WTC11 (cell line): Measurements from ENCODE around the gene PARD3B. TPM values are rescaled to one million over a fixed set of nuclear protein-coding genes. Genes with fewer than 3 reads are reported as not detected.

Experiments used
- ATAC-seq: fragments of 200-7000 bp; cut with Tn5 transposase; 2 replicates; pipeline ENCODE4 v1.10.0; 2021; ENCODE audit warnings: mild to moderate bottlenecking, moderate library complexity
- CTCF ChIA-PET: fragments of 300-600 bp; sonication (Branson Sonifier 250); formaldehyde crosslinking; loops from one replicate; lab custom pipeline; 2021; ENCODE audit warnings: antibody characterized with exemption; lab: Charles Lee
- POLR2A ChIA-PET: fragments of 350-600 bp; sonication (Branson Sonifier 250); formaldehyde crosslinking; loops from one replicate; lab custom pipeline; 2021; ENCODE audit warnings: antibody characterized with exemption; lab: Charles Lee
- DNase-seq: peaks from one replicate; pipeline ENCODE4 v3.0.0; 2021; ENCODE audit warnings: low spot score
- H3K27ac Mint-ChIP-seq: 2 replicates; pipeline ENCODE4 v1.8.0; 2021; ENCODE audit warnings: mixed read lengths
- H3K27me3 Mint-ChIP-seq: 2 replicates; pipeline ENCODE4 v1.8.0; 2021; ENCODE audit warnings: low read depth, mild to moderate bottlenecking, moderate library complexity, mixed read lengths
- H3K36me3 Mint-ChIP-seq: 2 replicates; pipeline ENCODE4 v1.8.0; 2021; ENCODE audit warnings: mixed read lengths
- H3K4me1 Mint-ChIP-seq: 2 replicates; pipeline ENCODE4 v1.8.0; 2022; ENCODE audit warnings: mixed read lengths
- H3K4me3 Mint-ChIP-seq: 2 replicates; pipeline ENCODE4 v1.8.0; 2021; ENCODE audit warnings: mild to moderate bottlenecking, moderate library complexity, mixed read lengths
- H3K9me3 Mint-ChIP-seq: 2 replicates; pipeline ENCODE4 v1.8.0; 2021; ENCODE audit warnings: mixed read lengths
- ATF1 ChIP-seq: sonication (generic); formaldehyde crosslinking; IDR thresholded peaks from 2 replicates; pipeline ENCODE4 v1.8.1; 2023; ENCODE audit warnings: mild to moderate bottlenecking, moderate library complexity, missing genetic modification reagents
- CREB1 ChIP-seq: sonication (generic); formaldehyde crosslinking; IDR thresholded peaks from 2 replicates; pipeline ENCODE4 v1.8.0; 2023; ENCODE audit warnings: mild to moderate bottlenecking, missing genetic modification reagents
- CREM ChIP-seq: sonication (generic); formaldehyde crosslinking; IDR thresholded peaks from 2 replicates; pipeline ENCODE4 v1.8.1; 2022; ENCODE audit warnings: mild to moderate bottlenecking, missing genetic modification reagents, moderate library complexity
- ELF4 ChIP-seq: sonication (generic); formaldehyde crosslinking; IDR thresholded peaks from 2 replicates; pipeline ENCODE4 v1.8.1; 2022; ENCODE audit warnings: low read depth, mild to moderate bottlenecking, moderate library complexity, missing genetic modification reagents
- EMX1 ChIP-seq: fragments of 250-450 bp; sonication (Bioruptor Pico); IDR thresholded peaks from 2 replicates; pipeline ENCODE4 v1.8.0; 2021; ENCODE audit warnings: mild to moderate bottlenecking
- KAT7 ChIP-seq: sonication (generic); formaldehyde crosslinking; IDR thresholded peaks from 2 replicates; pipeline ENCODE4 v1.8.1; 2023; ENCODE audit warnings: missing genetic modification reagents, mild to moderate bottlenecking, borderline replicate concordance
- NFATC4 ChIP-seq: fragments of 250-450 bp; sonication (Bioruptor Pico); IDR thresholded peaks from 2 replicates; pipeline ENCODE4 v1.9.0; 2021; ENCODE audit warnings: mild to moderate bottlenecking
- OVOL2 ChIP-seq: fragments of 250-450 bp; sonication (Bioruptor Pico); IDR thresholded peaks from 2 replicates; pipeline ENCODE4 v1.9.0; 2021; ENCODE audit warnings: mild to moderate bottlenecking, borderline replicate concordance
- RELA ChIP-seq: sonication (generic); formaldehyde crosslinking; IDR thresholded peaks from 2 replicates; pipeline ENCODE4 v1.8.1; 2022; ENCODE audit warnings: missing genetic modification reagents, mild to moderate bottlenecking, borderline replicate concordance
- SMAD3 ChIP-seq: sonication (generic); formaldehyde crosslinking; IDR thresholded peaks from 2 replicates; pipeline ENCODE4 v1.8.0; 2022; ENCODE audit warnings: missing genetic modification reagents, mild to moderate bottlenecking, borderline replicate concordance
- TCF7 ChIP-seq: sonication (generic); formaldehyde crosslinking; IDR thresholded peaks from 2 replicates; pipeline ENCODE4 v1.8.0; 2022; ENCODE audit warnings: mild to moderate bottlenecking, low read depth, missing genetic modification reagents, moderate library complexity
- TP53 ChIP-seq: sonication (generic); formaldehyde crosslinking; IDR thresholded peaks from 2 replicates; pipeline ENCODE4 v1.8.1; 2023; ENCODE audit warnings: mild to moderate bottlenecking, missing genetic modification reagents
- ZBTB21 ChIP-seq: sonication (generic); formaldehyde crosslinking; IDR thresholded peaks from 2 replicates; pipeline ENCODE4 v1.8.1; 2023; ENCODE audit warnings: mild to moderate bottlenecking, missing genetic modification reagents, borderline replicate concordance
- ZNF219 ChIP-seq: sonication (generic); formaldehyde crosslinking; IDR thresholded peaks from 2 replicates; pipeline ENCODE4 v1.8.0; 2023; ENCODE audit warnings: missing genetic modification reagents, mild to moderate bottlenecking, borderline replicate concordance
- ZNF671 ChIP-seq: fragments of 250-450 bp; sonication (Bioruptor Pico); IDR thresholded peaks from 2 replicates; pipeline ENCODE4 v1.8.0; 2021; ENCODE audit warnings: mild to moderate bottlenecking
- total RNA-seq: library from RNA; stranded (reverse); gene quantifications from 3 replicates; pipeline ENCODE4 v1.2.3, GENCODE V29; 2021
- TF ChIP-seq, protein P1 (sequence below): sonication (generic); formaldehyde crosslinking; IDR thresholded peaks from 2 replicates; pipeline ENCODE4 v1.8.0; 2023; ENCODE audit warnings: missing genetic modification reagents
- TF ChIP-seq, protein P2 (sequence below): sonication (generic); formaldehyde crosslinking; IDR thresholded peaks from 2 replicates; pipeline ENCODE4 v1.8.1; 2023; ENCODE audit warnings: mild to moderate bottlenecking, missing genetic modification reagents, moderate library complexity
- TF ChIP-seq, protein P3 (sequence below): fragments of 250-450 bp; sonication (Bioruptor Pico); IDR thresholded peaks from 2 replicates; pipeline ENCODE4 v1.9.0; 2021; ENCODE audit warnings: mild to moderate bottlenecking, borderline replicate concordance
- TF ChIP-seq, protein P4 (sequence below): sonication (generic); formaldehyde crosslinking; IDR thresholded peaks from 2 replicates; pipeline ENCODE4 v1.8.1; 2022; ENCODE audit warnings: low read depth, missing genetic modification reagents, borderline replicate concordance
- TF ChIP-seq, protein P5 (sequence below): fragments of 250-450 bp; sonication (Bioruptor Pico); IDR thresholded peaks from 2 replicates; pipeline ENCODE4 v1.9.0; 2021; ENCODE audit warnings: moderate library complexity, mild to moderate bottlenecking, inconsistent platforms, borderline replicate concordance
- TF ChIP-seq, protein P6 (sequence below): sonication (generic); formaldehyde crosslinking; IDR thresholded peaks from 2 replicates; pipeline ENCODE4 v1.8.0; 2023; ENCODE audit warnings: missing genetic modification reagents, mild to moderate bottlenecking, borderline replicate concordance

Gene PARD3B
- total RNA-seq, 1 experiment from 2014 or later = 5.6 TPM

DNA sequence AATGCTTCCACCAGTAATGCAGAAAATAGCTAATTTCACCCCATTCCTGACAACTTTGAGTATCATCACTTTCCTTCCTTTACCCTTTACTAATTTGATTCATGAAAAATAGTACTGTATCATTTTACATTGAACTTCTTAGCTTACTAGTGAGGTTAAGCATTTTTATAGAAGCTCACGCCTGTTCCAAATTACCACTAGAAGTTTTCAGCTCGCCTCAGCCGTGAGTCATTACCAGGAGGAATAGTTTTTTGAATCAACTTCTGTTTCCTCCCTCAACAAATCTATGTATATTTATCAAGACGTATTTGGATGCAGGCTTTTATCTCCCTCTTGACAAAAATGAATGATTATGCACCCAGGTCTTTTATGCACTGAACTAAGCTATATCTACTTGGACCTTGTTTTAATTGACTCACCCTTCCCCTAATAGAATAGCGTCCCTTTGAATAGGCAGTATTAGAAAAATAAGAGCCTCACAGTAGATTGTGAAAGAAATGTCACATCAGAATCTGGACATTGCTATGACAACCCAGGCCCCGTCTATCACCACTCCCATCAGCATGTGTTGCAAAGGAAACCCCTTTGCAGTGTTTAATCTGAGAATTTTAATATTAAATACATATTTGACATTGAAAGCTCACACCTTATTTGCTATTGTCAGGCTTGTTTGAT is 929.6 kb downstream of the PARD3B start:
- Mint-ChIP-seq H3K4me1 (peaks cover 33% of the 10 kb centered on the region), H3K4me3 (no peak overlapping the region), H3K27me3 (peaks cover 1% of the 10 kb centered on the region), H3K9me3 (peaks cover 9% of the 10 kb centered on the region), H3K36me3 (no peaks in the 10 kb centered on the region), H3K27ac (no peak overlapping the region)
- TF ChIP-seq TCF7 (CRISPR knock-in tag) (no peak), OVOL2 (CRISPR knock-in tag) (no peak), SMAD3 (CRISPR knock-in tag) (no peak), CREM (no peak), EMX1 (CRISPR knock-in tag) (no peak), ZNF219 (CRISPR knock-in tag) (no peak), ATF1 (CRISPR knock-in tag) (no peak), ZNF671 (CRISPR knock-in tag) (no peak), ELF4 (CRISPR knock-in tag) (no peak), RELA (CRISPR knock-in tag) (no peak), ZBTB21 (CRISPR knock-in tag) (no peak), NFATC4 (CRISPR knock-in tag) (no peak)
- TF ChIP-seq, protein P1, sequence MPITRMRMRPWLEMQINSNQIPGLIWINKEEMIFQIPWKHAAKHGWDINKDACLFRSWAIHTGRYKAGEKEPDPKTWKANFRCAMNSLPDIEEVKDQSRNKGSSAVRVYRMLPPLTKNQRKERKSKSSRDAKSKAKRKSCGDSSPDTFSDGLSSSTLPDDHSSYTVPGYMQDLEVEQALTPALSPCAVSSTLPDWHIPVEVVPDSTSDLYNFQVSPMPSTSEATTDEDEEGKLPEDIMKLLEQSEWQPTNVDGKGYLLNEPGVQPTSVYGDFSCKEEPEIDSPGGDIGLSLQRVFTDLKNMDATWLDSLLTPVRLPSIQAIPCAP (CRISPR knock-in tag) = no peak
- ATAC-seq = no peak
- ChIA-PET CTCF (no interaction called here), POLR2A (interaction anchor here (0.6 kb wide), 1 partner anchor 34 kb away, joined by 6 read pairs; no protein-coding TSS in a partner anchor)
- DNase-seq = no peak

DNA sequence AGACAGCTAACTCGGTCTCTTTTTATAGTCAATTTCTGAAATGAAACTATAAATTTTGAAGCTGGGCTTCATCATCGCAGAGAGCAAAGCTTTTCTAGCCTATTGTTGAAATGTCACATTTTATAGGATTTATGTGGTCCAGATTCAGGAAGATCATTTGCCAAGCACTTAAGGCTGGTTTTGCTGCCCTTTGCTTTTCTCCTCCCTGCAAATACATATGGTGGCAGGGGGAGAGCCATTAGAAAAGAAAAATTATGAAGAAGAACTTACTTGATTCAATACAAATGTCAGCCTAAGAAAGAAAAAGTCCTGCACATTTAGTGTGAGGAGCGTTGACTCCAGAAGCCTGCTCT is 930.1 kb downstream of the PARD3B start:
- ATAC-seq = no peak
- Mint-ChIP-seq H3K36me3 (no peaks in the 10 kb centered on the region), H3K4me1 (peaks cover 28% of the 10 kb centered on the region)
- TF ChIP-seq, protein P2, sequence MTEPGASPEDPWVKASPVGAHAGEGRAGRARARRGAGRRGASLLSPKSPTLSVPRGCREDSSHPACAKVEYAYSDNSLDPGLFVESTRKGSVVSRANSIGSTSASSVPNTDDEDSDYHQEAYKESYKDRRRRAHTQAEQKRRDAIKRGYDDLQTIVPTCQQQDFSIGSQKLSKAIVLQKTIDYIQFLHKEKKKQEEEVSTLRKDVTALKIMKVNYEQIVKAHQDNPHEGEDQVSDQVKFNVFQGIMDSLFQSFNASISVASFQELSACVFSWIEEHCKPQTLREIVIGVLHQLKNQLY = no peak
- TF ChIP-seq KAT7 = no peak
- TF ChIP-seq ELF4 (CRISPR knock-in tag) = no peak
- TF ChIP-seq, protein P3, sequence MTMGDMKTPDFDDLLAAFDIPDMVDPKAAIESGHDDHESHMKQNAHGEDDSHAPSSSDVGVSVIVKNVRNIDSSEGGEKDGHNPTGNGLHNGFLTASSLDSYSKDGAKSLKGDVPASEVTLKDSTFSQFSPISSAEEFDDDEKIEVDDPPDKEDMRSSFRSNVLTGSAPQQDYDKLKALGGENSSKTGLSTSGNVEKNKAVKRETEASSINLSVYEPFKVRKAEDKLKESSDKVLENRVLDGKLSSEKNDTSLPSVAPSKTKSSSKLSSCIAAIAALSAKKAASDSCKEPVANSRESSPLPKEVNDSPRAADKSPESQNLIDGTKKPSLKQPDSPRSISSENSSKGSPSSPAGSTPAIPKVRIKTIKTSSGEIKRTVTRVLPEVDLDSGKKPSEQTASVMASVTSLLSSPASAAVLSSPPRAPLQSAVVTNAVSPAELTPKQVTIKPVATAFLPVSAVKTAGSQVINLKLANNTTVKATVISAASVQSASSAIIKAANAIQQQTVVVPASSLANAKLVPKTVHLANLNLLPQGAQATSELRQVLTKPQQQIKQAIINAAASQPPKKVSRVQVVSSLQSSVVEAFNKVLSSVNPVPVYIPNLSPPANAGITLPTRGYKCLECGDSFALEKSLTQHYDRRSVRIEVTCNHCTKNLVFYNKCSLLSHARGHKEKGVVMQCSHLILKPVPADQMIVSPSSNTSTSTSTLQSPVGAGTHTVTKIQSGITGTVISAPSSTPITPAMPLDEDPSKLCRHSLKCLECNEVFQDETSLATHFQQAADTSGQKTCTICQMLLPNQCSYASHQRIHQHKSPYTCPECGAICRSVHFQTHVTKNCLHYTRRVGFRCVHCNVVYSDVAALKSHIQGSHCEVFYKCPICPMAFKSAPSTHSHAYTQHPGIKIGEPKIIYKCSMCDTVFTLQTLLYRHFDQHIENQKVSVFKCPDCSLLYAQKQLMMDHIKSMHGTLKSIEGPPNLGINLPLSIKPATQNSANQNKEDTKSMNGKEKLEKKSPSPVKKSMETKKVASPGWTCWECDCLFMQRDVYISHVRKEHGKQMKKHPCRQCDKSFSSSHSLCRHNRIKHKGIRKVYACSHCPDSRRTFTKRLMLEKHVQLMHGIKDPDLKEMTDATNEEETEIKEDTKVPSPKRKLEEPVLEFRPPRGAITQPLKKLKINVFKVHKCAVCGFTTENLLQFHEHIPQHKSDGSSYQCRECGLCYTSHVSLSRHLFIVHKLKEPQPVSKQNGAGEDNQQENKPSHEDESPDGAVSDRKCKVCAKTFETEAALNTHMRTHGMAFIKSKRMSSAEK = no peak
- TF ChIP-seq, protein P4, sequence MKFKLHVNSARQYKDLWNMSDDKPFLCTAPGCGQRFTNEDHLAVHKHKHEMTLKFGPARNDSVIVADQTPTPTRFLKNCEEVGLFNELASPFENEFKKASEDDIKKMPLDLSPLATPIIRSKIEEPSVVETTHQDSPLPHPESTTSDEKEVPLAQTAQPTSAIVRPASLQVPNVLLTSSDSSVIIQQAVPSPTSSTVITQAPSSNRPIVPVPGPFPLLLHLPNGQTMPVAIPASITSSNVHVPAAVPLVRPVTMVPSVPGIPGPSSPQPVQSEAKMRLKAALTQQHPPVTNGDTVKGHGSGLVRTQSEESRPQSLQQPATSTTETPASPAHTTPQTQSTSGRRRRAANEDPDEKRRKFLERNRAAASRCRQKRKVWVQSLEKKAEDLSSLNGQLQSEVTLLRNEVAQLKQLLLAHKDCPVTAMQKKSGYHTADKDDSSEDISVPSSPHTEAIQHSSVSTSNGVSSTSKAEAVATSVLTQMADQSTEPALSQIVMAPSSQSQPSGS (CRISPR knock-in tag) = no peak
- TF ChIP-seq CREB1 (CRISPR knock-in tag) = no peak
- TF ChIP-seq, protein P5, sequence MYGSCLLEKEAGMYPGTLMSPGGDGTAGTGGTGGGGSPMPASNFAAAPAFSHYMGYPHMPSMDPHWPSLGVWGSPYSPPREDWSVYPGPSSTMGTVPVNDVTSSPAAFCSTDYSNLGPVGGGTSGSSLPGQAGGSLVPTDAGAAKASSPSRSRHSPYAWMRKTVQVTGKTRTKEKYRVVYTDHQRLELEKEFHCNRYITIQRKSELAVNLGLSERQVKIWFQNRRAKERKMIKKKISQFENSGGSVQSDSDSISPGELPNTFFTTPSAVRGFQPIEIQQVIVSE (CRISPR knock-in tag) = no peak
- TF ChIP-seq, protein P6, sequence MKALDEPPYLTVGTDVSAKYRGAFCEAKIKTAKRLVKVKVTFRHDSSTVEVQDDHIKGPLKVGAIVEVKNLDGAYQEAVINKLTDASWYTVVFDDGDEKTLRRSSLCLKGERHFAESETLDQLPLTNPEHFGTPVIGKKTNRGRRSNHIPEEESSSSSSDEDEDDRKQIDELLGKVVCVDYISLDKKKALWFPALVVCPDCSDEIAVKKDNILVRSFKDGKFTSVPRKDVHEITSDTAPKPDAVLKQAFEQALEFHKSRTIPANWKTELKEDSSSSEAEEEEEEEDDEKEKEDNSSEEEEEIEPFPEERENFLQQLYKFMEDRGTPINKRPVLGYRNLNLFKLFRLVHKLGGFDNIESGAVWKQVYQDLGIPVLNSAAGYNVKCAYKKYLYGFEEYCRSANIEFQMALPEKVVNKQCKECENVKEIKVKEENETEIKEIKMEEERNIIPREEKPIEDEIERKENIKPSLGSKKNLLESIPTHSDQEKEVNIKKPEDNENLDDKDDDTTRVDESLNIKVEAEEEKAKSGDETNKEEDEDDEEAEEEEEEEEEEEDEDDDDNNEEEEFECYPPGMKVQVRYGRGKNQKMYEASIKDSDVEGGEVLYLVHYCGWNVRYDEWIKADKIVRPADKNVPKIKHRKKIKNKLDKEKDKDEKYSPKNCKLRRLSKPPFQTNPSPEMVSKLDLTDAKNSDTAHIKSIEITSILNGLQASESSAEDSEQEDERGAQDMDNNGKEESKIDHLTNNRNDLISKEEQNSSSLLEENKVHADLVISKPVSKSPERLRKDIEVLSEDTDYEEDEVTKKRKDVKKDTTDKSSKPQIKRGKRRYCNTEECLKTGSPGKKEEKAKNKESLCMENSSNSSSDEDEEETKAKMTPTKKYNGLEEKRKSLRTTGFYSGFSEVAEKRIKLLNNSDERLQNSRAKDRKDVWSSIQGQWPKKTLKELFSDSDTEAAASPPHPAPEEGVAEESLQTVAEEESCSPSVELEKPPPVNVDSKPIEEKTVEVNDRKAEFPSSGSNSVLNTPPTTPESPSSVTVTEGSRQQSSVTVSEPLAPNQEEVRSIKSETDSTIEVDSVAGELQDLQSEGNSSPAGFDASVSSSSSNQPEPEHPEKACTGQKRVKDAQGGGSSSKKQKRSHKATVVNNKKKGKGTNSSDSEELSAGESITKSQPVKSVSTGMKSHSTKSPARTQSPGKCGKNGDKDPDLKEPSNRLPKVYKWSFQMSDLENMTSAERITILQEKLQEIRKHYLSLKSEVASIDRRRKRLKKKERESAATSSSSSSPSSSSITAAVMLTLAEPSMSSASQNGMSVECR = no peak
- TF ChIP-seq TP53 (CRISPR knock-in tag) = no peak
- TF ChIP-seq, all 79 proteins: peak for 0
- Mint-ChIP-seq H3K4me3 (no peak overlapping the region), H3K27ac (no peak overlapping the region), H3K27me3 (no peaks in the 10 kb centered on the region), H3K9me3 (peaks cover 8% of the 10 kb centered on the region; the same call in 1 of the 2 replicates)
- POLR2A ChIA-PET = no interaction called here
- CTCF ChIA-PET = no interaction called here
- no peak for DNase-seq
